Measurements from ENCODE around the gene PARD3. TPM values are rescaled to one million over a fixed set of nuclear protein-coding genes. Genes with fewer than 3 reads are reported as not detected.
A peak's percentile ranks its signal among the peaks of the same experiment; 100 is the strongest.

PARD3 gene
- total RNA-seq, 1 donor from 2014 or later, result 37.2 TPM

- H3K4me3 Mint-ChIP-seq (ENCODE audit: unreplicated experiment), result no peak overlapping the region
- peak; percentile 75 for DNase-seq (ENCODE audit: extremely low spot score, unreplicated experiment)
- no peaks in the 10 kb centered on the region for H3K4me1 Mint-ChIP-seq (ENCODE audit: unreplicated experiment)
- no peak overlapping the region for H3K27ac Mint-ChIP-seq (ENCODE audit: unreplicated experiment)
- H3K36me3 Mint-ChIP-seq (ENCODE audit: unreplicated experiment), result no peaks in the 10 kb centered on the region
- peaks cover 2% of the 10 kb centered on the region for H3K27me3 Mint-ChIP-seq (ENCODE audit: unreplicated experiment)
- no peaks in the 10 kb centered on the region for H3K9me3 Mint-ChIP-seq (ENCODE audit: unreplicated experiment)
- TF ChIP-seq CTCF (IDR thresholded peaks at IDR 0.05), result no peak
Measured at GRCh38 chr10:34104829-34105572, 710.1 kb downstream of the PARD3 start.

GRCh38 chr10:34102893-34103506 lies 712.1 kb downstream of the PARD3 start:
- peaks cover 2% of the 10 kb centered on the region for H3K27me3 Mint-ChIP-seq (ENCODE audit: unreplicated experiment)
- H3K27ac Mint-ChIP-seq (ENCODE audit: unreplicated experiment), result no peak overlapping the region
- H3K4me3 Mint-ChIP-seq (ENCODE audit: unreplicated experiment), result no peak overlapping the region
- no peaks in the 10 kb centered on the region for H3K36me3 Mint-ChIP-seq (ENCODE audit: unreplicated experiment)
- TF ChIP-seq CTCF (IDR thresholded peaks at IDR 0.05), result no peak
- peaks cover 2% of the 10 kb centered on the region for H3K4me1 Mint-ChIP-seq (ENCODE audit: unreplicated experiment)
- DNase-seq (ENCODE audit: extremely low spot score, unreplicated experiment), result peak; percentile 46
- H3K9me3 Mint-ChIP-seq (ENCODE audit: unreplicated experiment), result peaks cover 11% of the 10 kb centered on the region

GRCh38 chr10:34102237-34102673 lies 712.8 kb downstream of the PARD3 start:
- TF ChIP-seq CTCF (IDR thresholded peaks at IDR 0.05), result no peak
- Mint-ChIP-seq H3K36me3 (ENCODE audit: unreplicated experiment) (no peaks in the 10 kb centered on the region), H3K4me1 (ENCODE audit: unreplicated experiment) (peaks cover 4% of the 10 kb centered on the region), H3K9me3 (ENCODE audit: unreplicated experiment) (peaks cover 11% of the 10 kb centered on the region), H3K4me3 (ENCODE audit: unreplicated experiment) (no peak overlapping the region), H3K27me3 (ENCODE audit: unreplicated experiment) (peaks cover 2% of the 10 kb centered on the region), H3K27ac (ENCODE audit: unreplicated experiment) (no peak overlapping the region)
- DNase-seq (ENCODE audit: extremely low spot score, unreplicated experiment), result peak; percentile 62

GRCh38 chr10:34101001-34101400 lies 714.1 kb downstream of the PARD3 start:
- H3K4me3 Mint-ChIP-seq (ENCODE audit: unreplicated experiment), result no peak overlapping the region
- H3K9me3 Mint-ChIP-seq (ENCODE audit: unreplicated experiment), result peaks cover 15% of the 10 kb centered on the region
- no peak overlapping the region for H3K27ac Mint-ChIP-seq (ENCODE audit: unreplicated experiment)
- H3K27me3 Mint-ChIP-seq (ENCODE audit: unreplicated experiment), result peaks cover 2% of the 10 kb centered on the region
- DNase-seq (ENCODE audit: extremely low spot score, unreplicated experiment), result no peak
- H3K4me1 Mint-ChIP-seq (ENCODE audit: unreplicated experiment), result peaks cover 6% of the 10 kb centered on the region
- no peak for TF ChIP-seq CTCF (IDR thresholded peaks at IDR 0.05)
- no peaks in the 10 kb centered on the region for H3K36me3 Mint-ChIP-seq (ENCODE audit: unreplicated experiment)

- H3K27ac Mint-ChIP-seq (ENCODE audit: unreplicated experiment), result no peak overlapping the region
- no peak overlapping the region for H3K4me3 Mint-ChIP-seq (ENCODE audit: unreplicated experiment)
- no peak for DNase-seq (ENCODE audit: extremely low spot score, unreplicated experiment)
- H3K27me3 Mint-ChIP-seq (ENCODE audit: unreplicated experiment), result no peaks in the 10 kb centered on the region
- H3K36me3 Mint-ChIP-seq (ENCODE audit: unreplicated experiment), result peaks cover 7% of the 10 kb centered on the region
- peaks cover 6% of the 10 kb centered on the region for H3K4me1 Mint-ChIP-seq (ENCODE audit: unreplicated experiment)
- H3K9me3 Mint-ChIP-seq (ENCODE audit: unreplicated experiment), result peaks cover 25% of the 10 kb centered on the region
- no peak for TF ChIP-seq CTCF (IDR thresholded peaks at IDR 0.05)
Measured at GRCh38 chr10:34098821-34099567, 716.1 kb downstream of the PARD3 start.
